GM21526 (cell line): ENCODE measurements around the gene ACIN1.
"Not testable (repeated sequence)": the region's sequence is repeated elsewhere in the genome, so short reads cannot be mapped to it uniquely, and the experiment has no call there.

ENCODE experiments used
- ATAC-seq: cut with Tn5 transposase; IDR thresholded peaks from one replicate; pipeline ENCODE4 v1.9.1; 2021; ENCODE audit warnings: moderate library complexity; ENCODE audit not compliant: unreplicated experiment, low FRiP score

ACIN1 gene

GRCh38 chr14:23023022-23023794, 71.7 kb downstream of the ACIN1 start:
- no peak for ATAC-seq

GRCh38 chr14:23021889-23022442, 73.0 kb downstream of the ACIN1 start:
- no peak for ATAC-seq

- ATAC-seq: no peak
Measured at GRCh38 chr14:23021434-23021833, 73.5 kb downstream of the ACIN1 start.

GRCh38 chr14:23020143-23021128, 74.5 kb downstream of the ACIN1 start:
- no peak for ATAC-seq

- ATAC-seq: no peak
Measured at GRCh38 chr14:23018107-23018506, 76.8 kb downstream of the ACIN1 start.

GRCh38 chr14:23017091-23017490, 77.8 kb downstream of the ACIN1 start:
- no peak for ATAC-seq

GRCh38 chr14:23015618-23016017, 79.3 kb downstream of the ACIN1 start:
- ATAC-seq: no peak

- not testable (repeated sequence) for ATAC-seq
Measured at GRCh38 chr14:23013749-23014054, 81.2 kb downstream of the ACIN1 start.

- ATAC-seq: no peak
Measured at GRCh38 chr14:23013054-23013748, 81.7 kb downstream of the ACIN1 start.

GRCh38 chr14:23009939-23010726, 84.8 kb downstream of the ACIN1 start, which contains the start of gene C14orf93:
Gene C14orf93 (minus strand): TSS chr14:23010143. CDS start chr14:22999023, 11,120 bp downstream.
- ATAC-seq: no peak

- no peak for ATAC-seq
Measured at GRCh38 chr14:23009483-23009938, 85.4 kb downstream of the ACIN1 start.

GRCh38 chr14:23008831-23009230, 86.1 kb downstream of the ACIN1 start:
- ATAC-seq: no peak
